MM.1S (cell line): Measurements from ENCODE around the gene ZNF862.

ENCODE experiments used
- DNase-seq: peaks from one replicate; pipeline ENCODE4 v3.0.0-alpha.2; 2015
- H2AFZ ChIP-seq: fragments of 300-600 bp; sonication (generic); 2 replicates; pipeline ENCODE4 v1.6.0; 2016; ENCODE audit warnings: antibody characterized with exemption, low read length
- H3F3A ChIP-seq: fragments of 300-600 bp; sonication (generic); 2 replicates; pipeline ENCODE4 v1.6.1; 2016; ENCODE audit warnings: mild to moderate bottlenecking, antibody characterized with exemption, low read length, moderate library complexity, mixed read lengths; ENCODE audit not compliant: insufficient read depth
- H3K27ac ChIP-seq: fragments of 300-600 bp; sonication (generic); 2 replicates; pipeline ENCODE4 v1.5.1; 2016; ENCODE audit warnings: mild to moderate bottlenecking, low read length
- H3K27me3 ChIP-seq: fragments of 300-600 bp; sonication (generic); replicated peaks from 2 replicates; pipeline ENCODE4 v1.6.0; 2016; ENCODE audit warnings: low read length; ENCODE audit not compliant: insufficient read depth
- H3K36me3 ChIP-seq: fragments of 300-600 bp; sonication (generic); replicated peaks from 2 replicates; pipeline ENCODE4 v1.6.1; 2016; ENCODE audit warnings: mild to moderate bottlenecking, low read length, mixed read lengths; ENCODE audit not compliant: insufficient read depth
- H3K4me1 ChIP-seq: fragments of 300-600 bp; sonication (generic); 2 replicates; pipeline ENCODE4 v1.6.1; 2016; ENCODE audit warnings: low read length, mixed read lengths
- H3K4me2 ChIP-seq: fragments of 300-600 bp; sonication (generic); 2 replicates; pipeline ENCODE4 v1.6.0; 2016; ENCODE audit warnings: low read depth, low read length
- H3K4me3 ChIP-seq: fragments of 300-600 bp; sonication (generic); 2 replicates; pipeline ENCODE4 v1.5.1; 2016; ENCODE audit warnings: low read length, mixed read lengths
- H3K79me2 ChIP-seq: fragments of 300-600 bp; sonication (generic); 2 replicates; pipeline ENCODE4 v1.6.1; 2016; ENCODE audit warnings: mixed run types, low read length, mixed read lengths
- H3K9ac ChIP-seq: fragments of 300-600 bp; sonication (generic); 2 replicates; pipeline ENCODE4 v1.6.1; 2016; ENCODE audit warnings: low read length, mixed read lengths
- H3K9me2 ChIP-seq: fragments of 300-600 bp; sonication (generic); replicated peaks from 2 replicates; pipeline ENCODE4 v1.6.1; 2016; ENCODE audit warnings: mild to moderate bottlenecking, low read length, mixed read lengths; ENCODE audit not compliant: insufficient read depth
- H3K9me3 ChIP-seq: fragments of 300-600 bp; sonication (generic); replicated peaks from 2 replicates; pipeline ENCODE4 v1.6.1; 2016; ENCODE audit warnings: mild to moderate bottlenecking, low read length, mixed read lengths; ENCODE audit not compliant: insufficient read depth
- H4K20me1 ChIP-seq: fragments of 300-600 bp; sonication (generic); 2 replicates; pipeline ENCODE4 v1.6.1; 2016; ENCODE audit warnings: mild to moderate bottlenecking, low read length, moderate library complexity, mixed read lengths; ENCODE audit not compliant: insufficient read depth
- CTCF ChIP-seq: fragments of 300-600 bp; sonication (generic); IDR thresholded peaks from 2 replicates; pipeline ENCODE4 v1.5.1; 2016; ENCODE audit warnings: antibody characterized with exemption, low read length, mixed read lengths
- EZH2 ChIP-seq: fragments of 300-600 bp; sonication (generic); optimal IDR thresholded peaks from 2 replicates; pipeline ENCODE3; 2017; ENCODE audit warnings: low read depth, mild to moderate bottlenecking, antibody characterized with exemption, low read length, mixed read lengths
- EZH2phosphoT487 ChIP-seq: fragments of 300-600 bp; sonication (generic); IDR thresholded peaks from 2 replicates; pipeline ENCODE4 v1.6.1; 2018; ENCODE audit warnings: antibody characterized with exemption, low read length

Gene ZNF862

GRCh38 chr7:149793261-149793660 is 44.9 kb upstream of the ZNF862 start:
- no peak overlapping the region for H3K9ac ChIP-seq
- H3K4me1 ChIP-seq: no peaks in the 10 kb centered on the region
- H4K20me1 ChIP-seq: no peaks in the 10 kb centered on the region
- no peaks in the 10 kb centered on the region for H3K79me2 ChIP-seq
- no peak overlapping the region for H3K4me3 ChIP-seq
- H2AFZ ChIP-seq: no peak overlapping the region
- DNase-seq: no peak
- no peaks in the 10 kb centered on the region for H3K9me3 ChIP-seq
- peaks cover 87% of the 10 kb centered on the region for H3K27me3 ChIP-seq
- H3K9me2 ChIP-seq: no peaks in the 10 kb centered on the region
- TF ChIP-seq CTCF (no peak), EZH2phosphoT487 (no peak), EZH2 (no peak)
- no peaks in the 10 kb centered on the region for H3K36me3 ChIP-seq
- no peak overlapping the region for H3K4me2 ChIP-seq
- no peak overlapping the region for H3K27ac ChIP-seq
- no peaks in the 10 kb centered on the region for H3F3A ChIP-seq

- no peak overlapping the region for H2AFZ ChIP-seq
Measured at GRCh38 chr7:149794661-149795060, 43.5 kb upstream of the ZNF862 start.

GRCh38 chr7:149795126-149795525 is 43.0 kb upstream of the ZNF862 start:
- Histone ChIP-seq H3K27me3 (peaks cover 72% of the 10 kb centered on the region), H3K27ac (no peak overlapping the region), H3F3A (no peaks in the 10 kb centered on the region), H3K4me2 (no peak overlapping the region), H3K79me2 (no peaks in the 10 kb centered on the region), H2AFZ (no peak overlapping the region), H4K20me1 (no peaks in the 10 kb centered on the region), H3K36me3 (no peaks in the 10 kb centered on the region), H3K4me3 (no peak overlapping the region), H3K9me2 (no peaks in the 10 kb centered on the region), H3K4me1 (no peaks in the 10 kb centered on the region), H3K9ac (no peak overlapping the region), H3K9me3 (no peaks in the 10 kb centered on the region)
- DNase-seq: no peak
- TF ChIP-seq EZH2: no peak
- TF ChIP-seq CTCF: no peak
- no peak for TF ChIP-seq EZH2phosphoT487

More at GRCh38 chr7:149794661-149795060, 43.5 kb upstream of the ZNF862 start:
- no peak for DNase-seq
- Histone ChIP-seq H3K9me2 (no peaks in the 10 kb centered on the region), H3K9me3 (no peaks in the 10 kb centered on the region), H4K20me1 (no peaks in the 10 kb centered on the region), H3K79me2 (no peaks in the 10 kb centered on the region), H3K27me3 (peaks cover 76% of the 10 kb centered on the region), H3K36me3 (no peaks in the 10 kb centered on the region), H3K27ac (no peak overlapping the region), H3K9ac (no peak overlapping the region), H3K4me2 (no peak overlapping the region), H3F3A (no peaks in the 10 kb centered on the region), H3K4me3 (no peak overlapping the region), H3K4me1 (no peaks in the 10 kb centered on the region)
- TF ChIP-seq EZH2phosphoT487 (no peak), CTCF (no peak), EZH2 (no peak)
